Endodermal cell (in vitro differentiated cells): Measurements from ENCODE around the gene HSPD1. TPM values are rescaled to one million over a fixed set of nuclear protein-coding genes. Genes with fewer than 3 reads are reported as not detected.

Source experiments
- DNase-seq: peaks from one replicate; pipeline ENCODE4 v3.0.0-alpha.2; 2017
- H3K27ac ChIP-seq: 2 replicates; pipeline ENCODE4 v1.5.1; 2013; ENCODE audit warnings: mild to moderate bottlenecking, low read depth, low read length, moderate library complexity
- H3K27me3 ChIP-seq: 2 replicates; pipeline ENCODE4 v1.6.1; 2013; ENCODE audit warnings: mild to moderate bottlenecking, low read length, moderate library complexity; ENCODE audit not compliant: insufficient read depth, control insufficient read depth, poor library complexity, severe bottlenecking
- H3K36me3 ChIP-seq: 2 replicates; pipeline ENCODE4 v1.7.0; 2013; ENCODE audit warnings: mild to moderate bottlenecking, low read length, moderate library complexity; ENCODE audit not compliant: control insufficient read depth, insufficient read depth
- H3K4me1 ChIP-seq: one replicate; pipeline ENCODE4 v1.7.0; 2013; ENCODE audit warnings: low read length; ENCODE audit not compliant: control insufficient read depth, insufficient read depth
- H3K4me3 ChIP-seq: 2 replicates; pipeline ENCODE4 v1.5.1; 2013; ENCODE audit warnings: mild to moderate bottlenecking, low read length, moderate library complexity
- H3K9ac ChIP-seq: 2 replicates; pipeline ENCODE4 v1.6.1; 2013; ENCODE audit warnings: mild to moderate bottlenecking, low read length, moderate library complexity; ENCODE audit not compliant: poor library complexity, severe bottlenecking; ENCODE audit errors: extremely low read depth
- H3K9me3 ChIP-seq: 2 replicates; pipeline ENCODE4 v1.6.1; 2013; ENCODE audit warnings: mild to moderate bottlenecking, low read length, moderate library complexity; ENCODE audit not compliant: control insufficient read depth
- H3K27ac Mint-ChIP-seq: 2 replicates; pipeline ENCODE4 v1.8.0; 2020; ENCODE audit warnings: mixed read lengths
- H3K27me3 Mint-ChIP-seq: 2 replicates; pipeline ENCODE4 v1.8.0; 2021; ENCODE audit warnings: mild to moderate bottlenecking, mixed read lengths; ENCODE audit not compliant: insufficient read depth
- H3K36me3 Mint-ChIP-seq: 2 replicates; pipeline ENCODE4 v1.8.0; 2020; ENCODE audit warnings: low read depth, mixed read lengths
- H3K4me1 Mint-ChIP-seq: 2 replicates; pipeline ENCODE4 v1.8.0; 2020; ENCODE audit warnings: mixed read lengths
- H3K4me3 Mint-ChIP-seq: 2 replicates; pipeline ENCODE4 v1.8.0; 2020; ENCODE audit warnings: mild to moderate bottlenecking, moderate library complexity, mixed read lengths
- H3K9me3 Mint-ChIP-seq: 2 replicates; pipeline ENCODE4 v1.8.0; 2020; ENCODE audit warnings: mild to moderate bottlenecking, mixed read lengths
- WGBS, 2 experiments: methylation state at CpG; one replicate each; pipeline versions ENCODE4 v1.1.5 to v1.1.7; 2013; ENCODE audit warnings: missing lambda C conversion rate in 2 of 2, mixed read lengths in 1 of 2; ENCODE audit not compliant: insufficient coverage in 1 of 2, insufficient read length in 1 of 2; 5-methylcytosine and 5-hydroxymethylcytosine counted together
- total RNA-seq, 2 donors: library from RNA; stranded (reverse); fragmentation: NEBNext Ultra II Directional in 1 of 2; extraction: Animal tissue kit (Norgen Biotek cat#: 25700) in 1 of 2; gene quantifications; 2 replicates in 1 of 2; 3 replicates in 1 of 2; pipeline ENCODE4 v1.2.1, GENCODE V29; 2021
- TF ChIP-seq, protein P1 (sequence below): fragments of 200-600 bp; sonication (generic); conservative IDR thresholded peaks from 2 replicates; pipeline ENCODE4 v1.5.0; 2021; ENCODE audit warnings: antibody characterized with exemption, mild to moderate bottlenecking

The HSPD1 gene
- total RNA-seq, 2 donors from 2014 or later: 553 to 588 TPM

DNA sequence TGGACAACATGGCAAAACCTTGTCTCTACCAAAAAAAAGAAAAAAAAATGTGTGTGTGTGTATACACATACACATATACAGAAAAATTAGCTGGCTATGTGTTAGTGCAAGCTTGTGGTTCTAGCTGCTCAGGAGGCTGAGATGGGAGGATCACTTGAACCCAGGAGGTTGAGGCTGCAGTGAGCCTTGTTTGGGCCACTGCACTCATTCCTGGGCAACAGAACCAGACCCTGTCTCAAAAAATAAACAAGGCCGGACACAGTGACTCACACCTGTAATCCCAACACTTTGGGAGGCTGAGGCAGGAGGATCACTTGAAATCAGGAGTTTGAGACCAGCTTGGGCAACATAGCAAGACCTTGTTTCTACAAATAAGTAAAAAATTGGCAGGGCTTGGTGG lies 44.2 kb downstream of the HSPD1 start:
- Mint-ChIP-seq H3K4me3 (no peak overlapping the region), H3K27ac (no peak overlapping the region), H3K9me3 (no peaks in the 10 kb centered on the region), H3K27me3 (no peaks in the 10 kb centered on the region), H3K36me3 (peaks cover 9% of the 10 kb centered on the region), H3K4me1 (peaks cover 5% of the 10 kb centered on the region)
- H3K4me1 ChIP-seq: no peaks in the 10 kb centered on the region
- no peak overlapping the region for H3K27ac ChIP-seq
- peaks cover 7% of the 10 kb centered on the region for H3K36me3 ChIP-seq
- WGBS, 2 experiments: 86 to 93% methylated on average over 1 of the region's 1 CpG
- no peak overlapping the region for H3K4me3 ChIP-seq
- H3K9ac ChIP-seq: no peak overlapping the region
- TF ChIP-seq, protein P1, sequence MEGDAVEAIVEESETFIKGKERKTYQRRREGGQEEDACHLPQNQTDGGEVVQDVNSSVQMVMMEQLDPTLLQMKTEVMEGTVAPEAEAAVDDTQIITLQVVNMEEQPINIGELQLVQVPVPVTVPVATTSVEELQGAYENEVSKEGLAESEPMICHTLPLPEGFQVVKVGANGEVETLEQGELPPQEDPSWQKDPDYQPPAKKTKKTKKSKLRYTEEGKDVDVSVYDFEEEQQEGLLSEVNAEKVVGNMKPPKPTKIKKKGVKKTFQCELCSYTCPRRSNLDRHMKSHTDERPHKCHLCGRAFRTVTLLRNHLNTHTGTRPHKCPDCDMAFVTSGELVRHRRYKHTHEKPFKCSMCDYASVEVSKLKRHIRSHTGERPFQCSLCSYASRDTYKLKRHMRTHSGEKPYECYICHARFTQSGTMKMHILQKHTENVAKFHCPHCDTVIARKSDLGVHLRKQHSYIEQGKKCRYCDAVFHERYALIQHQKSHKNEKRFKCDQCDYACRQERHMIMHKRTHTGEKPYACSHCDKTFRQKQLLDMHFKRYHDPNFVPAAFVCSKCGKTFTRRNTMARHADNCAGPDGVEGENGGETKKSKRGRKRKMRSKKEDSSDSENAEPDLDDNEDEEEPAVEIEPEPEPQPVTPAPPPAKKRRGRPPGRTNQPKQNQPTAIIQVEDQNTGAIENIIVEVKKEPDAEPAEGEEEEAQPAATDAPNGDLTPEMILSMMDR: no peak
- H3K9me3 ChIP-seq: no peaks in the 10 kb centered on the region
- no peaks in the 10 kb centered on the region for H3K27me3 ChIP-seq
- DNase-seq: no peak

DNA sequence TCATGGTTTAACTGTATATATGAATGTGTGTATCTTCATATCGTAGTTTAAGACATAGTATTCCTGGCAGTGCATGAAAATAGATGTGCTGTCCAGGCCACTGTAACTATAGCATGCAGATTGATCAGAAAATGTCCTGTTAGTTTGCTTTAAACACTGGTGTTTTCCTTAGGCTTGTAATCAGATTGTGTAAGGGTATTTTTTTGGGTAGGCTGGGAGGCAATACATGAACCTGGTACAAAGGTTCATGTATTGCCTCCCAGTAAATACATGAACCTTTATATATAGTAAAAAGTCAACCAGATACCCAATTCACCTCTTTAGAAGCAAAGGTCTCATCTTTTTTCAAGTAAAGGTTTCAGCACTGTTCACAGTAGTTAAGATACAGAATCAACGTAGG lies 44.7 kb downstream of the HSPD1 start:
- Histone ChIP-seq H3K4me1 (no peaks in the 10 kb centered on the region), H3K27ac (no peak overlapping the region), H3K4me3 (peak overlapping the region; percentile 99), H3K36me3 (peaks cover 6% of the 10 kb centered on the region), H3K27me3 (no peaks in the 10 kb centered on the region), H3K9me3 (no peaks in the 10 kb centered on the region), H3K9ac (peak overlapping the region; percentile 96)
- peaks cover 7% of the 10 kb centered on the region for H3K36me3 Mint-ChIP-seq
- DNase-seq: no peak
- H3K4me3 Mint-ChIP-seq: peak overlapping the region; percentile 96
- WGBS, 2 experiments: 85 to 98% methylated on average over 2 of the region's 2 CpGs
- peaks cover 5% of the 10 kb centered on the region for H3K4me1 Mint-ChIP-seq
- no peaks in the 10 kb centered on the region for H3K27me3 Mint-ChIP-seq
- H3K27ac Mint-ChIP-seq: no peak overlapping the region
- H3K9me3 Mint-ChIP-seq: no peaks in the 10 kb centered on the region
- TF ChIP-seq, protein P1: no peak

DNA sequence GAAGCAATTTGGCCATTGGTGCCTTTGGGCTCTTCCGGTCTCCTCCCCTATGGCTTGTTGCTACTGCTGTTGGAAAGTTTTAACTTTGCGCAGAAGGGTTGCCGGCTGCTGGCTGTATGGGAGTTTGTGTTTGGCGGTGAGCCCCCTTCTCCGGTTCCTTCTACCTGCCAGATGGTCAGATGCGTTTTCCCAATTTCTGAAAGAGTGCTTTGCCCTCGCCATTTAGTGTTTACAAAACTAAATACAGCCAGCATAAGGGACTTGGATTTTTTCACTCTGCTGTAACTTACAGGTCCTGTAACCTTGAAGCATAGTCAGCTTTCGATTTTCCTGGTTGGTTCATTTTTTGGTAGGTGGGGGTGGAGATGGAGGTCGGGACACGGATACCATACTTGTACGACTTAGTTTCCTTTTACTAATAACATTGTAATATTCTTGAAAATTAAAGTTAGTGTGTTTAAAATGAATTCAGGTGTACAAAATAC lies 45.7 kb downstream of the HSPD1 start:
- peak overlapping the region; percentile 99 for H3K27ac Mint-ChIP-seq
- H3K4me1 ChIP-seq: no peaks in the 10 kb centered on the region

More for the DNA sequence above, 45.7 kb downstream of the HSPD1 start:
- peak overlapping the region; percentile 96 for H3K4me3 Mint-ChIP-seq
- no peak for DNase-seq
- H3K9me3 Mint-ChIP-seq: no peaks in the 10 kb centered on the region
- 0% methylated on average over 6 to 9 of the region's 11 CpGs for WGBS, 2 experiments
- peaks cover 4% of the 10 kb centered on the region for H3K36me3 Mint-ChIP-seq
- H3K4me1 Mint-ChIP-seq: peaks cover 5% of the 10 kb centered on the region
- Histone ChIP-seq H3K36me3 (peaks cover 4% of the 10 kb centered on the region), H3K4me3 (peak overlapping the region; percentile 99), H3K27me3 (no peaks in the 10 kb centered on the region), H3K9me3 (no peaks in the 10 kb centered on the region), H3K9ac (peak overlapping the region; percentile 96), H3K27ac (peak overlapping the region; percentile 88)
- no peaks in the 10 kb centered on the region for H3K27me3 Mint-ChIP-seq
- TF ChIP-seq, protein P1: no peak
